Amniotic epithelial cell (primary cell): ENCODE measurements around the gene ANKRD30B.
"Not testable (repeated sequence)": the region's sequence is repeated elsewhere in the genome, so short reads cannot be mapped to it uniquely, and the experiment has no call there.

Source experiments
- DNase-seq: peaks from one replicate; pipeline ENCODE4 v3.0.0-alpha.2; 2010; ENCODE audit warnings: low read depth

Gene ANKRD30B

DNA sequence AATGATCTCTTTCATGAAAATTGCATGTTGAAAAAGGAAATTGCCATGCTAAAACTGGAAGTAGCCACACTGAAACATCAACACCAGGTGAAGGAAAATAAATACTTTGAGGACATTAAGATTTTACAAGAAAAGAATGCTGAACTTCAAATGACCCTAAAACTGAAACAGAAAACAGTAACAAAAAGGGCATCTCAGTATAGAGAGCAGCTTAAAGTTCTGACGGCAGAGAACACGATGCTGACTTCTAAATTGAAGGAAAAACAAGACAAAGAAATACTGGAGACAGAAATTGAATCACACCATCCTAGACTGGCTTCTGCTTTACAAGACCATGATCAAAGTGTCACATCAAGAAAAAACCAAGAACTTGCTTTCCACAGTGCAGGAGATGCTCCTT lies 103.6 kb downstream of the ANKRD30B start:
- DNase-seq, result not testable (repeated sequence)

DNA sequence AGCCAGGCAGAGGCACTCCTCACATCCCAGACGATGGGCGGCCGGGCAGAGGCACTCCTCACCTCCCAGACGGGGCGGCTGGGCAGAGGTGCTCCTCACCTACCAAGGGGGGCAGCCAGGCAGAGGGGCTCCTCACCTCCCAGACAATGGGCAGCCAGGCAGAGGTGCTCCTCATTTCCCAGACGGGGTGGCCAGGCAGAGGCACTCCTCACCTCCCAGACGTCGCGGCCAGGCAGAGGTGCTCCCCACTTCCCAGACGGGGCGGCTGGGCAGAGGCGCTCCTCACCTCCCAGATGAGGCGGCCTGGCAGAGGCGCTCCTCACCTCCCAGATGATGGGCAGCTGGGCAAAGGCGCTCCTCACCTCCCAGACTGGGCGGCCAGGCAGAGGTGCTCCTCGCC lies 107.7 kb downstream of the ANKRD30B start:
- DNase-seq, result not testable (repeated sequence)

DNA sequence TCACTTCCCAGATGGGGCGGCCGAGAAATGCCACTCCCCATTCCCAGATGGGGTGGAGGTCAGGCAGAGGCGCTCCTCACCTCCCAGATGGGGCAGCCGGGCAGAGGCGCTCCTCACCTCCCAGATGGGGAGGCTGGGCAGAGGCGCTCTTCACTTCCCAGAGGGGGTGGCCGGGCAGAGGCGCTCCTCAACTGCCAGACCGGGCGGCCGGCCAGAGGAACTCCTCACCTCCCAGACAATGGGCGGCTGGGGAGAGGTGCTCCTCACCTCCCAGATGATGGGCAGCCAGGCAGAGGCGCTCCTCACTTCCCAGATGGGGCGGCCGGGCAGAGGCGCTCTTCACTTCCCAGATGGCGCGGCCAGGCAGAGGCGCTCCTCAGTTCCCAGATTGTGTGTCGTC lies 108.3 kb downstream of the ANKRD30B start:
- DNase-seq, result not testable (repeated sequence)

DNA sequence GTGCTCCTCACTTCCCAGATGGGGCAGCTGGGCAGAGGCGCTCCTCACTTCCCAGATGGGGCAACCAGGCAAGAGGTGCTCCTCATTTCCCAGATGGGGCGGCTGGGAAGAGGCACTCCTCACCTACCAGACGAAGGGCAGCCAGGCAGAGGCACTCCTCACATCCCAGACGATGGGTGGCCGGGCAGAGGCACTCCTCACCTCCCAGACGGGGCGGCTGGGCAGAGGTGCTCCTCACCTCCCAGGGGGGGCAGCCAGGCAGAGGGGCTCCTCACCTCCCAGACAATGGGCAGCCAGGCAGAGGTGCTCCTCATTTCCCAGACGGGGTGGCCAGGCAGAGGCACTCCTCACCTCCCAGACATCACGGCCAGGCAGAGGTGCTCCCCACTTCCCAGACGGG lies 110.5 kb downstream of the ANKRD30B start:
- DNase-seq, result not testable (repeated sequence)

DNA sequence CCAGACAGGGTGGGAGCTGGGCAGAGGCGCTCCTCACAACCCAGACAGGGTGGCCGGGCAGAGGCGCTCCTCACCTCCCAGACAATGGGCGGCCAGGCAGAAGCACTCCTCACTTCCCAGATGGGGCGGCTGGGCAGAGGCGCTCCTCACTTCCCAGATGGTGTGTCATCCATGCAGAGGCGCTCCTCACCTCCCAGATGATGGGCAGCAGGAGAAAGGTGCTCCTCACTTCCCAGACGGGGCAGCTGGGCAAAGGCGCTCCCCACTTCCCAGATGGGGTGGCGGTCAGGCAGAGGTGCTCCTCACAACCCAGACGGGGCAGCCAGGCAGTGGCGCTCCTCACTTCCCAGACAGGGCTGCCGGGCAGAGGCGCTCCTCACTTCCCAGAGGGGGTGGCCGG lies 112.0 kb downstream of the ANKRD30B start:
- DNase-seq, result not testable (repeated sequence)

DNA sequence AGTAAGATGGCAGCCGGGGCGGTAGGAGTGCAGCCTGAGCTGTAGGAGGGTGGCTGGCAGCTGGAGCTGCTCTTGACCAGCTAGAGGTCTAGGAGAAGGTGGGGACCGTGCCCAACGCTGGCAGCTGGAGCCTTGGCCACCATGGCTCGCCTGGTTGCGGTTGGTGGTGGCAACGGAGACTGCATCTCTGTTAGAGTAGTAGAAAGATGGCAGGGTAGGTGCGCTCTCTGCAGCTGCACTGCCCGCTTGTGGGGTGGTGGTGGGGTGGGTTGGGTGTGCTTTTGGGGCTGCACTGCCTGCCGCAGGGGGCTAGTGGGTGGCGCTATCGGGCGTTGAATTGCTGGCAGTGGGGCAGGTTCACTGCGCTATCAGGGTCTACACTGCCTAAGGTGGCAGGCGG lies 118.5 kb downstream of the ANKRD30B start:
- not testable (repeated sequence) for DNase-seq

DNA sequence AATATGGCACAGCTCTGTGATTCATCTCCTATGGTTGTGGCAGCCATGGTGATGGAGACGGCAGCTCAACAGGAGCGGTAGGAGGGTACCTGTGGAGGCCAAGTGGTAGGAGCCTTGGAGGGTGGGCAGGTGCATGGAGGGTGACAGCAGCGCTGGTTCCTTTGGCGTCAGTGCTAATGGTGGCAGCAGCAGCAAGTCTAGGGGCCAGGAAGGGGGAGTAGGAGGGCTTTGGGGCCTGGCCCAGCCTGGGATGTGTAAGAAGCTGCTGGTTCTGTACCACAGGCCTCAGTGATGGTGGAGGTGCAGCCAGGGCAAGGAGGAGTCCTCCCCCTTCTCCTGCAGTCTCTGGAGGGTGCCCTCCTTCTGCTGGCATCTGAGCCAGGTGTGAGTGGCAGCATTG lies 120.0 kb downstream of the ANKRD30B start:
- not testable (repeated sequence) for DNase-seq

DNA sequence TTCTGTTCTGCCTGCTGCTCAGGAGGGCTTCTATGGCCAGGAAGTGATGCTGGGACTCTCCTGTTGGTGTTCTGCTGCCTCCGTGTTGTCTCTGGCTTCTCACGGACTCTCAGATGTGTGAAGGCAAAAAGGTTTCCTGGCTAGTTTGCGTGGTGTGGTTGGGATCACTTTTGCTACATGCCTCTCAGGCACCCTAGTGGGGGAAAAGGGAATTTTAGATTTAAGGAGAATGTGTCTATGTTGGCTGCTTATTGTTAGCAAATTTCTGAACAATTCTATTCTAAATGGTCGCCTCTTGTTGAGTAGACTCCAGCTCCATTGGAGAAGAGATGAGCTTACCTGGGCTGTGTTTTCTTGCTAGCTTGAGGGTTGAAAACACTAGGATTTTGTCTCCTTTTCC lies 120.9 kb downstream of the ANKRD30B start:
- DNase-seq, result not testable (repeated sequence)

DNA sequence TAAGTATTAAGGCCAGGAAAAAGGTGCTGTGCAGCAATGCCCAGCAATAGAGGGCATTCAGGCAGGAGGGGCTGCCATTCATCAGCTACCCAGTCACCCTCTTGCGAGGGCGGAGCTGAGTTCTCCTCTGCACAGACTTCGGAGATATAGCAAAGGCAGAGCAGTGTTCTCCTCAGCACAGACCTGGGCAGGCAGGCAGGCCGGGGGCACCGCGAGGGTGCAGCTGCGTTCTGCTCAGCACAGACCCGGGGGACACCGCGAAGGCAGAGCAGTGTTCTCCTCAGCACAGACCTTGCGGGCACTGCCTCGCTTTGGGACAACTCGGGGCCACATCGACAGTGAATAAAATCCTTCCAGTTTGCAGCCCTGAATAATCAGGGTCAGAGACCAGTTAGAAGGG lies 130.9 kb downstream of the ANKRD30B start:
- not testable (repeated sequence) for DNase-seq

DNA sequence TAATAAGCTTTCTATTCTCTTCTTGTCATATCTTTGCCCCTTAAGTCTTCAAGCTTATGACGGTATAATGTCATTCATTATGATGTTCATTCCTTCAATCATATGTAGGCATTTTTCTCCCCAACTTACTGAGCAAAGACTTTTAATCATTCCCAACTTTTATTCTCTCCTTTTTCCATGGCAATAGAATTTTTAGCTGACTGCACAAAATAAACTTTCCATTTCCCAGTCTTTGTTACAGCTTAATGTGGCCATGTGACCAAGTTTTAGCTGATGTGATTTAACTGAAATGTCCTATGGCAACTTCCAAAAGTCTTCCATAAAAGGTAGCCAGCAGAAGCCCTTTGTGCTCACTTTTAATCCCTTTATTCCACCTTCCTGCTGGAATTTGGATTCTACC lies 152.5 kb downstream of the ANKRD30B start:
- no peak for DNase-seq
